CD4-positive, CD25-positive, alpha-beta regulatory T cell (primary cell): ENCODE data around the gene ZMYND19. TPM values are rescaled to one million over a fixed set of nuclear protein-coding genes. Genes with fewer than 3 reads are reported as not detected.
"Not testable (repeated sequence)": the region's sequence is repeated elsewhere in the genome, so short reads cannot be mapped to it uniquely, and the experiment has no call there.

Source experiments
- ATAC-seq, 2 donors: fragments of 150-1000 bp; cut with Tn5 transposase; one replicate each; pipeline ENCODE4 v1.10.0; 2021; ENCODE audit warnings: low read depth in 2 of 2, moderate number of reproducible peaks in 2 of 2, moderate library complexity in 1 of 2
- DNase-seq, 3 donors: peaks; one replicate each; pipeline versions ENCODE4 v3.0.0 to v3.0.0-alpha.2; 2012 to 2022; ENCODE audit warnings: mixed read lengths in 1 of 3
- H3K27ac ChIP-seq: one replicate; pipeline ENCODE4 v1.7.0; 2013; ENCODE audit warnings: mild to moderate bottlenecking, low read length; ENCODE audit not compliant: insufficient read depth, poor library complexity, severe bottlenecking
- H3K27me3 ChIP-seq: one replicate; pipeline ENCODE4 v1.7.0; 2013; ENCODE audit warnings: low read length; ENCODE audit not compliant: control insufficient read depth, insufficient read depth
- H3K36me3 ChIP-seq: one replicate; pipeline ENCODE4 v1.7.0; 2013; ENCODE audit warnings: mild to moderate bottlenecking, low read length, moderate library complexity; ENCODE audit not compliant: control insufficient read depth, insufficient read depth
- H3K4me1 ChIP-seq: 2 replicates; pipeline ENCODE4 v1.7.0; 2013; ENCODE audit warnings: mild to moderate bottlenecking, low read length; ENCODE audit not compliant: insufficient read depth, control insufficient read depth, poor library complexity, severe bottlenecking
- H3K4me3 ChIP-seq: one replicate; pipeline ENCODE4 v1.7.0; 2013; ENCODE audit warnings: low read depth, mild to moderate bottlenecking, low read length, moderate library complexity
- H3K9me3 ChIP-seq, 2 experiments: 1 replicate in 1 of 2; 2 replicates in 1 of 2; pipeline ENCODE4 v1.7.0; 2013; ENCODE audit warnings: low read length in 2 of 2, mild to moderate bottlenecking in 1 of 2, moderate library complexity in 1 of 2; ENCODE audit not compliant: control insufficient read depth in 2 of 2
- H3K27ac Mint-ChIP-seq, 3 donors: one replicate each; pipeline ENCODE4 v1.8.0; 2020 to 2022; ENCODE audit warnings: mild to moderate bottlenecking in 3 of 3, mixed read lengths in 3 of 3, moderate library complexity in 2 of 3
- H3K27me3 Mint-ChIP-seq: one replicate; pipeline ENCODE4 v1.8.0; 2022; ENCODE audit warnings: mild to moderate bottlenecking, mixed read lengths
- H3K36me3 Mint-ChIP-seq: one replicate; pipeline ENCODE4 v1.8.0; 2020; ENCODE audit warnings: mixed read lengths
- H3K4me1 Mint-ChIP-seq, 4 donors: one replicate each; pipeline ENCODE4 v1.8.0; 2020 to 2022; ENCODE audit warnings: mixed read lengths in 4 of 4, mild to moderate bottlenecking in 1 of 4
- H3K4me3 Mint-ChIP-seq, 4 donors: one replicate each; pipeline ENCODE4 v1.8.0; 2020 to 2022; ENCODE audit warnings: mild to moderate bottlenecking in 4 of 4, mixed read lengths in 4 of 4, moderate library complexity in 3 of 4
- H3K9me3 Mint-ChIP-seq, 7 donors: one replicate each; pipeline ENCODE4 v1.8.0; 2020 to 2022; ENCODE audit warnings: mixed read lengths in 7 of 7, mild to moderate bottlenecking in 3 of 7, moderate library complexity in 2 of 7
- polyA plus RNA-seq, 4 donors: library from polyadenylated mRNA; unstranded; fragments of 300-500 nt; fragmentation: Illumina TruSeq; gene quantifications; one replicate each; pipeline ENCODE4 v1.2.3, GENCODE V29; 2021
- total RNA-seq: library from RNA; stranded (reverse); gene quantifications from one replicate; pipeline ENCODE4 v1.2.3, GENCODE V29; 2022

The ZMYND19 gene
- total and polyA plus RNA-seq, 5 donors from 2014 or later, result 4.4 to 20.4 (median 5.8) TPM

- Mint-ChIP-seq H3K27me3 (no peaks in the 10 kb centered on the region), H3K27ac (no peak overlapping the region), H3K4me1 (peaks cover 0 to 7% (median 3%) of the 10 kb centered on the region in 4 donors), H3K4me3 (no peak overlapping the region), H3K36me3 (peaks cover 3% of the 10 kb centered on the region), H3K9me3 (no peaks in the 10 kb centered on the region)
- DNase-seq (no peak), ATAC-seq (no peak)
- Histone ChIP-seq H3K27ac (no peak overlapping the region), H3K4me1 (no peaks in the 10 kb centered on the region), H3K4me3 (no peak overlapping the region), H3K36me3 (no peaks in the 10 kb centered on the region), H3K9me3 (no peaks in the 10 kb centered on the region), H3K27me3 (no peaks in the 10 kb centered on the region)
These were observed 47.8 kb downstream of the ZMYND19 start for GRCh38 chr9:137542486-137542885.

- H3K9me3 ChIP-seq, result no peaks in the 10 kb centered on the region
- ATAC-seq (no peak), DNase-seq (no peak)
- Mint-ChIP-seq H3K36me3 (peaks cover 3% of the 10 kb centered on the region), H3K9me3 (peaks cover 0 to 5% (median 0%) of the 10 kb centered on the region in 7 donors), H3K4me3 (no peak overlapping the region), H3K4me1 (peaks cover 0 to 18% (median 6%) of the 10 kb centered on the region in 4 donors), H3K27ac (no peak overlapping the region), H3K27me3 (no peaks in the 10 kb centered on the region)
- no peak overlapping the region for H3K27ac ChIP-seq
- no peaks in the 10 kb centered on the region for H3K36me3 ChIP-seq
- H3K4me1 ChIP-seq, result peaks cover 5% of the 10 kb centered on the region
- H3K4me3 ChIP-seq, result no peak overlapping the region
- no peaks in the 10 kb centered on the region for H3K27me3 ChIP-seq
These were observed 49.8 kb downstream of the ZMYND19 start for GRCh38 chr9:137540536-137540935.

GRCh38 chr9:137538058-137538457 lies 52.3 kb downstream of the ZMYND19 start:
- no peak overlapping the region for H3K27ac Mint-ChIP-seq

GRCh38 chr9:137536594-137537131 lies 53.6 kb downstream of the ZMYND19 start:
- H3K9me3 Mint-ChIP-seq, H3K4me1 ChIP-seq, ATAC-seq, H3K4me3 ChIP-seq, H3K36me3 ChIP-seq, H3K36me3 Mint-ChIP-seq, H3K9me3 ChIP-seq, H3K27me3 Mint-ChIP-seq, H3K27me3 ChIP-seq, H3K4me3 Mint-ChIP-seq, H3K27ac ChIP-seq: not testable (repeated sequence)
- DNase-seq, result peak in 1 of 3 donors; percentile 62
- Mint-ChIP-seq H3K27ac (peak overlapping the region in 1 of 3 donors; percentile 46), H3K4me1 (peaks cover 6 to 27% (median 12%) of the 10 kb centered on the region in 4 donors)

More at GRCh38 chr9:137538058-137538457, 52.3 kb downstream of the ZMYND19 start:
- Histone ChIP-seq H3K27ac (no peak overlapping the region), H3K9me3 (no peaks in the 10 kb centered on the region), H3K36me3 (no peaks in the 10 kb centered on the region), H3K4me1 (peaks cover 5% of the 10 kb centered on the region), H3K4me3 (no peak overlapping the region), H3K27me3 (no peaks in the 10 kb centered on the region)
- Mint-ChIP-seq H3K9me3 (peaks cover 0 to 5% (median 0%) of the 10 kb centered on the region in 7 donors), H3K4me3 (no peak overlapping the region), H3K4me1 (peaks cover 6 to 27% (median 12%) of the 10 kb centered on the region in 4 donors), H3K27me3 (no peaks in the 10 kb centered on the region), H3K36me3 (peaks cover 3% of the 10 kb centered on the region)
- no peak for DNase-seq
- ATAC-seq, result no peak

GRCh38 chr9:137535120-137535428 lies 55.2 kb downstream of the ZMYND19 start:
- Mint-ChIP-seq H3K4me1 (peaks cover 6 to 27% (median 12%) of the 10 kb centered on the region in 4 donors), H3K27ac (peak overlapping the region in 1 of 3 donors; percentile 44), H3K9me3 (peaks cover 0 to 6% (median 0%) of the 10 kb centered on the region in 7 donors), H3K27me3 (no peaks in the 10 kb centered on the region), H3K36me3 (peaks cover 3% of the 10 kb centered on the region), H3K4me3 (no peak overlapping the region)
- H3K27me3 ChIP-seq, result no peaks in the 10 kb centered on the region
- no peaks in the 10 kb centered on the region for H3K36me3 ChIP-seq
- no peak for DNase-seq
- H3K4me3 ChIP-seq, result no peak overlapping the region
- no peak overlapping the region for H3K27ac ChIP-seq
- H3K4me1 ChIP-seq, result peaks cover 5% of the 10 kb centered on the region
- no peak for ATAC-seq
- no peaks in the 10 kb centered on the region for H3K9me3 ChIP-seq

GRCh38 chr9:137534256-137535119 lies 55.8 kb downstream of the ZMYND19 start:
- no peak overlapping the region for H3K4me3 ChIP-seq
- H3K36me3 ChIP-seq, result no peaks in the 10 kb centered on the region
- H3K27me3 Mint-ChIP-seq, result no peaks in the 10 kb centered on the region
- H3K27ac Mint-ChIP-seq, result peak overlapping the region in 2 of 3 donors; percentile 11 to 44
- peak in 2 of 3 donors; percentile 30 to 58 for DNase-seq
- H3K4me1 ChIP-seq, result peaks cover 5% of the 10 kb centered on the region
- H3K4me1 Mint-ChIP-seq, result peaks cover 6 to 27% (median 12%) of the 10 kb centered on the region in 4 donors
- H3K4me3 Mint-ChIP-seq, result peak overlapping the region in 2 of 4 donors; percentile 8 to 62
- peaks cover 0 to 6% (median 0%) of the 10 kb centered on the region in 7 donors for H3K9me3 Mint-ChIP-seq
- no peaks in the 10 kb centered on the region for H3K27me3 ChIP-seq
- no peaks in the 10 kb centered on the region for H3K9me3 ChIP-seq
- no peak overlapping the region for H3K27ac ChIP-seq
- ATAC-seq, result peak in 1 of 2 donors; percentile 24
- H3K36me3 Mint-ChIP-seq, result peaks cover 3% of the 10 kb centered on the region

- H3K4me3 ChIP-seq, H3K9me3 ChIP-seq, ATAC-seq, H3K27me3 Mint-ChIP-seq, H3K4me3 Mint-ChIP-seq, H3K27ac Mint-ChIP-seq, H3K27me3 ChIP-seq, H3K36me3 Mint-ChIP-seq, DNase-seq, H3K27ac ChIP-seq, H3K4me1 ChIP-seq, H3K9me3 Mint-ChIP-seq, H3K36me3 ChIP-seq: not testable (repeated sequence)
- H3K4me1 Mint-ChIP-seq, result peaks cover 6 to 27% (median 12%) of the 10 kb centered on the region in 4 donors
These were observed 57.3 kb downstream of the ZMYND19 start for GRCh38 chr9:137532891-137533468.
